ENCODE results near the gene OPN1MW2.
"Not testable (repeated sequence)": the region's sequence is repeated elsewhere in the genome, so short reads cannot be mapped to it uniquely, and the experiment has no call there.

OPN1MW2 gene

GRCh38 chrX:154219456-154219855 lies at the start of gene OPN1MW2:
TSS of gene OPN1MW2 (plus strand) at chrX:154219756. CDS start at chrX:154219816, 60 bp downstream.
- not testable (repeated sequence) for DNase-seq (ENCODE audit: low read depth in 2 of 2)

- DNase-seq (ENCODE audit: low read depth in 2 of 2), result not testable (repeated sequence)
Measured at GRCh38 chrX:154172535-154172943, 47.0 kb upstream of the OPN1MW2 start.

GRCh38 chrX:154174356-154174755 lies 45.2 kb upstream of the OPN1MW2 start:
- not testable (repeated sequence) for DNase-seq (ENCODE audit: low read depth in 2 of 2)

GRCh38 chrX:154182296-154182695 lies 37.3 kb upstream of the OPN1MW2 start, which contains the start of gene OPN1MW:
TSS of gene OPN1MW (plus strand) at chrX:154182596. CDS start at chrX:154182678, 82 bp downstream.
- not testable (repeated sequence) for DNase-seq (ENCODE audit: low read depth in 2 of 2)

GRCh38 chrX:154183794-154184193 lies 35.8 kb upstream of the OPN1MW2 start:
- DNase-seq (ENCODE audit: low read depth in 2 of 2), result not testable (repeated sequence)

GRCh38 chrX:154192846-154193245 lies 26.7 kb upstream of the OPN1MW2 start:
- DNase-seq (ENCODE audit: low read depth in 2 of 2), result not testable (repeated sequence)

- not testable (repeated sequence) for DNase-seq (ENCODE audit: low read depth in 2 of 2)
Measured at GRCh38 chrX:154194316-154194715, 25.2 kb upstream of the OPN1MW2 start.

- DNase-seq (ENCODE audit: low read depth in 2 of 2), result not testable (repeated sequence)
Measured at GRCh38 chrX:154196466-154196865, 23.1 kb upstream of the OPN1MW2 start.

- DNase-seq (ENCODE audit: low read depth in 2 of 2), result not testable (repeated sequence)
Measured at GRCh38 chrX:154209670-154210418, 9.7 kb upstream of the OPN1MW2 start.

GRCh38 chrX:154211057-154211456 lies 8.5 kb upstream of the OPN1MW2 start:
- DNase-seq (ENCODE audit: low read depth in 2 of 2), result not testable (repeated sequence)

- DNase-seq (ENCODE audit: low read depth in 2 of 2), result not testable (repeated sequence)
Measured at GRCh38 chrX:154211499-154211898, 8.1 kb upstream of the OPN1MW2 start.

- DNase-seq (ENCODE audit: low read depth in 2 of 2), result not testable (repeated sequence)
Measured at GRCh38 chrX:154225292-154225691, 5.7 kb downstream of the OPN1MW2 start.

- not testable (repeated sequence) for DNase-seq (ENCODE audit: low read depth in 2 of 2)
Measured at GRCh38 chrX:154226706-154227105, 7.2 kb downstream of the OPN1MW2 start.

GRCh38 chrX:154231443-154231842 lies 11.9 kb downstream of the OPN1MW2 start:
- DNase-seq (ENCODE audit: low read depth in 2 of 2), result not testable (repeated sequence)

- DNase-seq (ENCODE audit: low read depth in 2 of 2), result not testable (repeated sequence)
Measured at GRCh38 chrX:154233620-154234019, 14.1 kb downstream of the OPN1MW2 start.

- not testable (repeated sequence) for DNase-seq (ENCODE audit: low read depth in 2 of 2)
Measured at GRCh38 chrX:154238939-154239559, 19.5 kb downstream of the OPN1MW2 start.

- not testable (repeated sequence) for DNase-seq (ENCODE audit: low read depth in 2 of 2)
Measured at GRCh38 chrX:154239982-154240503, 20.5 kb downstream of the OPN1MW2 start.

GRCh38 chrX:154247377-154248045 lies 28.0 kb downstream of the OPN1MW2 start:
- DNase-seq (ENCODE audit: low read depth in 2 of 2), result not testable (repeated sequence)

- not testable (repeated sequence) for DNase-seq (ENCODE audit: low read depth in 2 of 2)
Measured at GRCh38 chrX:154248076-154248475, 28.5 kb downstream of the OPN1MW2 start.

GRCh38 chrX:154257282-154257681 lies 37.7 kb downstream of the OPN1MW2 start, which contains the start of gene OPN1MW3:
TSS of gene OPN1MW3 (plus strand) at chrX:154257582. CDS start at chrX:154257620, 38 bp downstream.
- not testable (repeated sequence) for DNase-seq (ENCODE audit: low read depth in 2 of 2)

- not testable (repeated sequence) for DNase-seq (ENCODE audit: low read depth in 2 of 2)
Measured at GRCh38 chrX:154258711-154259110, 39.2 kb downstream of the OPN1MW2 start.

- DNase-seq (ENCODE audit: low read depth in 2 of 2), result not testable (repeated sequence)
Measured at GRCh38 chrX:154263072-154263471, 43.5 kb downstream of the OPN1MW2 start.
